SK-N-SH treated with all-trans-retinoic acid at 6 μM for 48 hours (cell line): ENCODE results near the gene KLHL3.

ENCODE experiments used
- ATAC-seq: fragments of 200-7000 bp; cut with Tn5 transposase; 3 replicates; pipeline ENCODE4 v1.9.1; 2020; ENCODE audit warnings: mild to moderate bottlenecking, moderate library complexity
- ARNTL ChIP-seq: fragments of 450-650 bp; formaldehyde crosslinking; IDR thresholded peaks from 2 replicates; pipeline ENCODE4 v1.5.0; 2020; ENCODE audit warnings: low read depth, mild to moderate bottlenecking, moderate library complexity, borderline replicate concordance
- BACH2 ChIP-seq: fragments of 250-450 bp; sonication (Bioruptor Pico); IDR thresholded peaks from 2 replicates; pipeline ENCODE4 v1.9.0; 2021; ENCODE audit warnings: mild to moderate bottlenecking, borderline replicate concordance
- CSDC2 ChIP-seq: fragments of 250-450 bp; sonication (Bioruptor Pico); IDR thresholded peaks from 2 replicates; pipeline ENCODE4 v1.5.0; 2020; ENCODE audit warnings: mild to moderate bottlenecking, moderate library complexity
- ESRRG ChIP-seq: fragments of 250-450 bp; sonication (Bioruptor Pico); IDR thresholded peaks from 2 replicates; pipeline ENCODE4 v1.6.1; 2021; ENCODE audit warnings: mild to moderate bottlenecking
- GLIS3 ChIP-seq: fragments of 250-450 bp; sonication (Bioruptor Pico); IDR thresholded peaks from 2 replicates; pipeline ENCODE4 v1.5.0; 2020; ENCODE audit warnings: mild to moderate bottlenecking, moderate library complexity
- ISL1 ChIP-seq: fragments of 250-450 bp; sonication (Bioruptor Pico); IDR thresholded peaks from 2 replicates; pipeline ENCODE4 v2.1.2; 2022; ENCODE audit warnings: mild to moderate bottlenecking, moderate library complexity
- OSR1 ChIP-seq: fragments of 250-450 bp; sonication (Bioruptor Pico); IDR thresholded peaks from 2 replicates; pipeline ENCODE4 v1.8.0; 2022; ENCODE audit warnings: moderate library complexity, mild to moderate bottlenecking, inconsistent platforms
- PATZ1 ChIP-seq: fragments of 250-450 bp; sonication (Bioruptor Pico); IDR thresholded peaks from 2 replicates; pipeline ENCODE4 v1.8.0; 2020; ENCODE audit warnings: mild to moderate bottlenecking, moderate library complexity, borderline replicate concordance
- POU6F1 ChIP-seq: fragments of 250-450 bp; sonication (Bioruptor Pico); IDR thresholded peaks from 2 replicates; pipeline ENCODE4 v1.8.0; 2021; ENCODE audit warnings: low read depth, mild to moderate bottlenecking, moderate library complexity, borderline replicate concordance
- PPARA ChIP-seq: fragments of 250-450 bp; sonication (Bioruptor Pico); IDR thresholded peaks from 2 replicates; pipeline ENCODE4 v1.5.0; 2020; ENCODE audit warnings: mild to moderate bottlenecking, borderline replicate concordance
- SNAI2 ChIP-seq: fragments of 250-450 bp; sonication (Bioruptor Pico); IDR thresholded peaks from 2 replicates; pipeline ENCODE4 v1.5.0; 2020; ENCODE audit warnings: mild to moderate bottlenecking, moderate library complexity
- TCF4 ChIP-seq: fragments of 250-450 bp; sonication (Bioruptor Pico); IDR thresholded peaks from 2 replicates; pipeline ENCODE4 v1.8.0; 2021; ENCODE audit warnings: mild to moderate bottlenecking, moderate library complexity, borderline replicate concordance
- TOX ChIP-seq: fragments of 250-450 bp; sonication (Bioruptor Pico); IDR thresholded peaks from 2 replicates; pipeline ENCODE4 v1.8.0; 2021; ENCODE audit warnings: mild to moderate bottlenecking, moderate library complexity, borderline replicate concordance
- TSHZ2 ChIP-seq: fragments of 250-450 bp; sonication (Bioruptor Pico); IDR thresholded peaks from 2 replicates; pipeline ENCODE4 v1.5.0; 2020; ENCODE audit warnings: mild to moderate bottlenecking, moderate library complexity
- ZC3H10 ChIP-seq: fragments of 250-450 bp; sonication (Bioruptor Pico); IDR thresholded peaks from 2 replicates; pipeline ENCODE4 v1.5.1; 2021; ENCODE audit warnings: mild to moderate bottlenecking, moderate library complexity
- ZFP3 ChIP-seq: fragments of 250-450 bp; sonication (Bioruptor Pico); IDR thresholded peaks from 2 replicates; pipeline ENCODE4 v1.5.0; 2020; ENCODE audit warnings: mild to moderate bottlenecking, moderate library complexity
- ZFP30 ChIP-seq: fragments of 450-650 bp; formaldehyde crosslinking; IDR thresholded peaks from 2 replicates; pipeline ENCODE4 v1.5.0; 2022; ENCODE audit warnings: mild to moderate bottlenecking, moderate library complexity
- ZNF565 ChIP-seq: fragments of 450-650 bp; formaldehyde crosslinking; conservative IDR thresholded peaks from 2 replicates; pipeline ENCODE4 v1.5.0; 2020; ENCODE audit warnings: low read depth, mild to moderate bottlenecking, moderate library complexity
- ZNF70 ChIP-seq: fragments of 450-650 bp; formaldehyde crosslinking; IDR thresholded peaks from 2 replicates; pipeline ENCODE4 v1.5.0; 2020; ENCODE audit warnings: mild to moderate bottlenecking, moderate library complexity
- ZNF8 ChIP-seq: fragments of 450-650 bp; formaldehyde crosslinking; IDR thresholded peaks from 2 replicates; pipeline ENCODE4 v1.5.0; 2020; ENCODE audit warnings: mild to moderate bottlenecking, moderate library complexity
- TF ChIP-seq, protein P1 (sequence below): fragments of 250-450 bp; sonication (Bioruptor Pico); IDR thresholded peaks from 2 replicates; pipeline ENCODE4 v1.5.1; 2021; ENCODE audit warnings: mild to moderate bottlenecking, moderate library complexity
- TF ChIP-seq, protein P2 (sequence below): fragments of 250-450 bp; sonication (Bioruptor Pico); IDR thresholded peaks from 2 replicates; pipeline ENCODE4 v1.5.1; 2020; ENCODE audit warnings: low read depth, mild to moderate bottlenecking, moderate library complexity

The KLHL3 gene

GRCh38 chr5:137750436-137750835 lies 14.5 kb upstream of the KLHL3 start:
- TF ChIP-seq, protein P1, sequence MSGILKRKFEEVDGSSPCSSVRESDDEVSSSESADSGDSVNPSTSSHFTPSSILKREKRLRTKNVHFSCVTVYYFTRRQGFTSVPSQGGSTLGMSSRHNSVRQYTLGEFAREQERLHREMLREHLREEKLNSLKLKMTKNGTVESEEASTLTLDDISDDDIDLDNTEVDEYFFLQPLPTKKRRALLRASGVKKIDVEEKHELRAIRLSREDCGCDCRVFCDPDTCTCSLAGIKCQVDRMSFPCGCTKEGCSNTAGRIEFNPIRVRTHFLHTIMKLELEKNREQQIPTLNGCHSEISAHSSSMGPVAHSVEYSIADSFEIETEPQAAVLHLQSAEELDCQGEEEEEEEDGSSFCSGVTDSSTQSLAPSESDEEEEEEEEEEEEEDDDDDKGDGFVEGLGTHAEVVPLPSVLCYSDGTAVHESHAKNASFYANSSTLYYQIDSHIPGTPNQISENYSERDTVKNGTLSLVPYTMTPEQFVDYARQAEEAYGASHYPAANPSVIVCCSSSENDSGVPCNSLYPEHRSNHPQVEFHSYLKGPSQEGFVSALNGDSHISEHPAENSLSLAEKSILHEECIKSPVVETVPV (CRISPR knock-in tag): no peak
- TF ChIP-seq PPARA: no peak
- no peak for TF ChIP-seq ARNTL (CRISPR knock-in tag)
- no peak for TF ChIP-seq POU6F1 (CRISPR knock-in tag)
- TF ChIP-seq ESRRG (CRISPR knock-in tag): no peak
- no peak for TF ChIP-seq ZNF8 (CRISPR knock-in tag)
- TF ChIP-seq PATZ1 (CRISPR knock-in tag): no peak
- no peak for TF ChIP-seq ZNF565
- TF ChIP-seq GLIS3: no peak
- TF ChIP-seq ZFP3: no peak
- TF ChIP-seq ZC3H10 (CRISPR knock-in tag): no peak
- TF ChIP-seq BACH2: no peak
- TF ChIP-seq, protein P2, sequence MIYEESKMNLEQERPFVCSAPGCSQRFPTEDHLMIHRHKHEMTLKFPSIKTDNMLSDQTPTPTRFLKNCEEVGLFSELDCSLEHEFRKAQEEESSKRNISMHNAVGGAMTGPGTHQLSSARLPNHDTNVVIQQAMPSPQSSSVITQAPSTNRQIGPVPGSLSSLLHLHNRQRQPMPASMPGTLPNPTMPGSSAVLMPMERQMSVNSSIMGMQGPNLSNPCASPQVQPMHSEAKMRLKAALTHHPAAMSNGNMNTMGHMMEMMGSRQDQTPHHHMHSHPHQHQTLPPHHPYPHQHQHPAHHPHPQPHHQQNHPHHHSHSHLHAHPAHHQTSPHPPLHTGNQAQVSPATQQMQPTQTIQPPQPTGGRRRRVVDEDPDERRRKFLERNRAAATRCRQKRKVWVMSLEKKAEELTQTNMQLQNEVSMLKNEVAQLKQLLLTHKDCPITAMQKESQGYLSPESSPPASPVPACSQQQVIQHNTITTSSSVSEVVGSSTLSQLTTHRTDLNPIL (CRISPR knock-in tag): no peak
- TF ChIP-seq TOX (CRISPR knock-in tag): no peak
- no peak for TF ChIP-seq CSDC2 (CRISPR knock-in tag)
- no peak for TF ChIP-seq TCF4 (CRISPR knock-in tag)
- TF ChIP-seq SNAI2 (CRISPR knock-in tag): no peak
- no peak for TF ChIP-seq ZFP30 (CRISPR knock-in tag)
- no peak for TF ChIP-seq ZNF70 (CRISPR knock-in tag)
- ATAC-seq: no peak

DNA sequence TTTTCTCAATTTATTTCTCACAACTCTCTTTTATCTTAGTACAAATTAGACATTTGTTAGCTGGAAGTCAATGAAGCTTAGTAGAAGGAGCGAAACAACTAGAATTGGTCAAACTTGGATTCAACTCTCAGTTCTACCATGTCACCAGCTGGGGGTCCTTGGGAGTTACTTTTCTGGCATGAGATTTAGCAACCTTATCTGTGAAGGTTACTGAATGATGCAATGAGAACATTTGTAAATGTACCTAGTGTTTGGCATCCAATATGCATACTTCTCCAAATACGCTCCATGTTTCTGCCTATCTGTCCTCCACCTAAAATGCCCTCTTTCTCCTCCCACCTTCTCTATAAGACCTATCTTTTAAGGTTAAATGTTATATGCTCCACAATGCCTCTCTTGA lies 12.0 kb upstream of the KLHL3 start:
- ATAC-seq: no peak

More for the DNA sequence above, 12.0 kb upstream of the KLHL3 start:
- TF ChIP-seq ZFP3: no peak
- TF ChIP-seq ZNF70 (CRISPR knock-in tag): no peak
- TF ChIP-seq ZC3H10 (CRISPR knock-in tag): no peak
- TF ChIP-seq PPARA: no peak
- TF ChIP-seq SNAI2 (CRISPR knock-in tag): no peak
- TF ChIP-seq TOX (CRISPR knock-in tag): no peak
- TF ChIP-seq BACH2: no peak
- no peak for TF ChIP-seq CSDC2 (CRISPR knock-in tag)
- TF ChIP-seq POU6F1 (CRISPR knock-in tag): no peak
- TF ChIP-seq, protein P2 (CRISPR knock-in tag): no peak
- no peak for TF ChIP-seq PATZ1 (CRISPR knock-in tag)
- TF ChIP-seq OSR1 (CRISPR knock-in tag): no peak
- no peak for TF ChIP-seq TSHZ2 (CRISPR knock-in tag)
- no peak for TF ChIP-seq ISL1 (CRISPR knock-in tag)
- TF ChIP-seq ESRRG (CRISPR knock-in tag): no peak
- TF ChIP-seq, protein P1 (CRISPR knock-in tag): no peak
